22Rv1 (cell line): ENCODE measurements around the gene RNF133.

Source experiments
- CTCF ChIP-seq: fragments of 450-650 bp; IDR thresholded peaks from 2 replicates; pipeline ENCODE4 v1.5.1; 2017; ENCODE audit warnings: mild to moderate bottlenecking
- ZFX ChIP-seq: fragments of 450-650 bp; IDR thresholded peaks from 2 replicates; pipeline ENCODE4 v1.6.1; 2017; ENCODE audit warnings: antibody characterized with exemption, borderline replicate concordance

- no peak for TF ChIP-seq CTCF
- TF ChIP-seq ZFX: no peak
These were observed 49.3 kb upstream of the RNF133 start for GRCh38 chr7:122748195-122748594.
